Upper lobe of left lung (tissue), 6 donors: ENCODE measurements around the gene CTNNA1. TPM values are rescaled to one million over a fixed set of nuclear protein-coding genes. Genes with fewer than 3 reads are reported as not detected.

Source experiments
- ATAC-seq, 2 donors: fragments of 200-7000 bp; cut with Tn5 transposase; one replicate each; pipeline ENCODE4 v1.9.1; 2022; ENCODE audit warnings: mild to moderate bottlenecking in 2 of 2, moderate library complexity in 2 of 2; ENCODE audit not compliant: low FRiP score in 2 of 2
- DNase-seq, 2 donors: peaks; one replicate each; pipeline ENCODE4 v3.0.0-alpha.2; 2019 to 2020
- H3K27ac ChIP-seq, 4 donors: fragments of 200-600 bp; sonication (generic); one replicate each; pipeline ENCODE4 v1.5.1; 2016 to 2019
- H3K27me3 ChIP-seq, 4 donors: fragments of 200-600 bp; sonication (generic); one replicate each; pipeline ENCODE4 v1.5.1; 2017 to 2019
- H3K36me3 ChIP-seq, 4 donors: fragments of 200-600 bp; sonication (generic); one replicate each; pipeline ENCODE4 v1.5.1; 2016 to 2019
- H3K4me1 ChIP-seq, 4 donors: fragments of 200-600 bp; sonication (generic); one replicate each; pipeline ENCODE4 v1.5.1; 2018 to 2019
- H3K4me3 ChIP-seq, 4 donors: fragments of 200-600 bp; sonication (generic); one replicate each; pipeline ENCODE4 v1.5.1; 2017 to 2019; ENCODE audit warnings: mild to moderate bottlenecking in 2 of 4, moderate library complexity in 1 of 4
- H3K9me3 ChIP-seq, 4 donors: fragments of 200-600 bp; sonication (generic); one replicate each; pipeline ENCODE4 v1.5.1; 2018 to 2019
- CTCF ChIP-seq, 6 experiments: fragments of 450-650 bp in 4 of 6; fragments of 200-600 bp in 2 of 6; sonication (generic) in 2 of 6; IDR thresholded peaks; one replicate each; pipeline ENCODE4 v1.5.1; 2016 to 2019; ENCODE audit warnings: antibody characterized with exemption in 6 of 6
- EP300 ChIP-seq, 4 donors: sonication (generic); formaldehyde crosslinking; IDR thresholded peaks; one replicate each; pipeline ENCODE4 v1.5.1; 2017; ENCODE audit warnings: antibody characterized with exemption in 4 of 4, control low read depth in 2 of 4
- POLR2A ChIP-seq, 4 donors: fragments of 450-650 bp; IDR thresholded peaks; one replicate each; pipeline ENCODE4 v1.5.1; 2016 to 2017; ENCODE audit warnings: antibody characterized with exemption in 4 of 4, mild to moderate bottlenecking in 2 of 4
- POLR2AphosphoS5 ChIP-seq, 2 donors: sonication (generic); formaldehyde crosslinking; IDR thresholded peaks; one replicate each; pipeline ENCODE4 v1.5.1; 2017; ENCODE audit warnings: antibody characterized with exemption in 2 of 2
- WGBS, 2 donors: methylation state at CpG; one replicate each; pipeline ENCODE4 v1.1.5; 2017 to 2018; 5-methylcytosine and 5-hydroxymethylcytosine counted together
- total RNA-seq, 6 donors: library from RNA; depleted of rRNA in 4 of 6; stranded (reverse); fragments of >200 nt in 4 of 6; gene quantifications; one replicate each; pipeline versions ENCODE4 v1.1.0 to v1.2.1, GENCODE V29; 2016 to 2021
- donor health status: DM: no; HTN: no; CAD: no; lungs with moderate emphysema.
- donor health status: DM: no; HTN: yes; CAD: no; lungs with severe emphysema.

Gene CTNNA1
- total RNA-seq, 6 donors from 2014 or later, result 352 to 505 (median 415) TPM

- Histone ChIP-seq H3K9me3 (no peaks in the 10 kb centered on the region), H3K4me3 (no peak overlapping the region), H3K27ac (no peak overlapping the region), H3K4me1 (peaks cover 17 to 26% (median 21%) of the 10 kb centered on the region in 4 donors), H3K36me3 (no peaks in the 10 kb centered on the region), H3K27me3 (no peaks in the 10 kb centered on the region)
- DNase-seq (no peak), ATAC-seq (no peak)
- 91 to 100% methylated on average over 1 of the region's 1 CpG for WGBS, 2 donors
- TF ChIP-seq CTCF (IDR thresholded peaks at IDR 0.05), result no peak
- no peak for TF ChIP-seq EP300 (IDR thresholded peaks at IDR 0.05)
- no peak for TF ChIP-seq POLR2A (IDR thresholded peaks at IDR 0.05)
- no peak for TF ChIP-seq POLR2AphosphoS5 (IDR thresholded peaks at IDR 0.05)
Observed at GRCh38 chr5:138978080-138978479, 224.9 kb downstream of the CTNNA1 start.

DNA sequence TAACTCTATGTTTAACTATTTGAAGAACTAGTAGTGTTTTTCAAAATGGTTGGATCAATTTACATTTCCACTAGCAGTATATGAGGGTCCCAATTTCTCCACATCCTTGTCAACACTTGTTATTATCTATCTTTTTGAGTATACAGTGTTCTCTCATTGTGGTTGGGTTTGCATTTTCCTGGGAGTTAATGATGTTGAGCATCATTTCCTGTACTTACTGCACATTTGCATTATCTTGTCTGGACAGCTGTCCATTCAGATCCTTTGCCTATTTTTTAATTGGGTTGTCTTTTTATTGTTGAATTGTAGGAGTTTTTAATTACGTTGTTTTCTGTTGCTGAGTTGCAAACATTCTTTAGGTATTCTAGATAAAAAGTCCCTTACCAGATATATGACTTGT, 225.4 kb downstream of the CTNNA1 start:
- H3K36me3 ChIP-seq, result no peaks in the 10 kb centered on the region
- ATAC-seq (no peak), DNase-seq (no peak)
- H3K9me3 ChIP-seq, result no peaks in the 10 kb centered on the region
- TF ChIP-seq EP300 (IDR thresholded peaks at IDR 0.05) (no peak), POLR2A (IDR thresholded peaks at IDR 0.05) (no peak), CTCF (IDR thresholded peaks at IDR 0.05) (no peak), POLR2AphosphoS5 (IDR thresholded peaks at IDR 0.05) (no peak)
- peaks cover 17 to 23% (median 20%) of the 10 kb centered on the region in 4 donors for H3K4me1 ChIP-seq
- no peaks in the 10 kb centered on the region for H3K27me3 ChIP-seq
- no peak overlapping the region for H3K27ac ChIP-seq
- 97 to 100% methylated on average over 1 of the region's 1 CpG for WGBS, 2 donors
- H3K4me3 ChIP-seq, result no peak overlapping the region

DNA sequence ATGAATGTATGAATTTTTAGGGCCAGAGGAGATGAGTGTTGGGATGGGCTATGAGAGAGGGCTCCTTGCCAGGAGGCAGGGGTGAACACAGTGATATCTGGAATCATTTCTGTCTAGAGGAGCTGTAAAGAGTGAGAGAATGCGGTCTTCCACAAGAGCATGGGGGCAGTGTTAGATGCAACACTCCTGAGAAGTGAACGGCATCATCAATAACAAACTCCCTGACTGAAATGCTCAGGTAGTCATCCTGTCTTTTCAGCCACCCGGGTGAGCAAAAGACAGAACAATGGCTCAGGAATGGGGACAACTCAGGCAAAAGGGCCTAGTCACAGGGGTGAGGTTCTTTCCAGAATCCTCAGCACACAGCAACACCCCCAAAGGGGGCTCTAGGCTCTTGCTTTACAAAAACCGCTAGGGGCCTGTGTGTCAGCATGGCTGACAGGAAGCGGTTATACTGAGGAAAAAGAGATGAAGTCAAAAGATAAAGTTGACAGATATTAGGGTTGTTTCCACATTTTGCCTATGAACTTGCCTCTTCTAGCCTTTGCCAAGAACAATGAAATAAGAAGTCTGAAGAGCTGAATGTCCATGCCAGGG, 226.6 kb downstream of the CTNNA1 start:
- H3K4me3 ChIP-seq, result no peak overlapping the region
- H3K36me3 ChIP-seq, result no peaks in the 10 kb centered on the region
- no peaks in the 10 kb centered on the region for H3K9me3 ChIP-seq
- WGBS, 2 donors, result 67 to 81% methylated on average over 5 of the region's 5 CpGs
- DNase-seq (no peak), ATAC-seq (no peak)
- no peak for TF ChIP-seq POLR2AphosphoS5 (IDR thresholded peaks at IDR 0.05)
- TF ChIP-seq POLR2A (IDR thresholded peaks at IDR 0.05), result no peak
- no peak for TF ChIP-seq EP300 (IDR thresholded peaks at IDR 0.05)
- TF ChIP-seq CTCF (IDR thresholded peaks at IDR 0.05), result no peak
- H3K27ac ChIP-seq, result no peak overlapping the region
- peaks cover 7 to 11% (median 8%) of the 10 kb centered on the region in 4 donors for H3K4me1 ChIP-seq
- H3K27me3 ChIP-seq, result no peaks in the 10 kb centered on the region

DNA sequence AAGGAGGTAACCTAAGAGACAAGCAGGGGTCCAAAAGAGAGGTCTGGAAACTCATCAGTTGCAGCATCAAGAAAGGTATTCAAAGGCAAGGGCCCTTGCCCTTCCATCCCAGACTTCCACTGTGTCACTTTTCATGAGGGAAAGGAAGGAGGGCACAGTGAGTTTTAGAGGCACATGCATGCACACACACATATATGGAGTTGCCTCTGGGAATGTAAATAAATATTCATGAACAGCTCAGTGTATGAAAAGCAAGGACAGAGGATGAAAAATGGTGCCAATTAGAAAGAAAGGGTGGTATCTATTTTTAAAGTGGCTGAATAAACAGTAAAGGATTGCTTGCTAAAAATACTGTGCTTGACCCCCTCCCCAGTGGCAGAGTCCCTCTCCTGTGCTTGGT, 227.2 kb downstream of the CTNNA1 start:
- no peaks in the 10 kb centered on the region for H3K36me3 ChIP-seq
- H3K27me3 ChIP-seq, result no peaks in the 10 kb centered on the region
- peaks cover under 1 to 4% (median 1%) of the 10 kb centered on the region in 4 donors for H3K4me1 ChIP-seq
- ATAC-seq (no peak), DNase-seq (no peak)
- no peak overlapping the region for H3K27ac ChIP-seq
- TF ChIP-seq EP300 (IDR thresholded peaks at IDR 0.05) (no peak), CTCF (IDR thresholded peaks at IDR 0.05) (no peak), POLR2AphosphoS5 (IDR thresholded peaks at IDR 0.05) (no peak), POLR2A (IDR thresholded peaks at IDR 0.05) (no peak)
- no peaks in the 10 kb centered on the region for H3K9me3 ChIP-seq
- H3K4me3 ChIP-seq, result no peak overlapping the region

- no peak for TF ChIP-seq POLR2AphosphoS5 (IDR thresholded peaks at IDR 0.05)
- no peak for TF ChIP-seq EP300 (IDR thresholded peaks at IDR 0.05)
- TF ChIP-seq CTCF (IDR thresholded peaks at IDR 0.05), result no peak
- TF ChIP-seq POLR2A (IDR thresholded peaks at IDR 0.05), result no peak
- H3K4me1 ChIP-seq, result peaks cover 0 to 3% (median 0%) of the 10 kb centered on the region in 4 donors
- 88 to 100% methylated on average over 3 of the region's 3 CpGs for WGBS, 2 donors
- no peaks in the 10 kb centered on the region for H3K9me3 ChIP-seq
- ATAC-seq (no peak), DNase-seq (no peak)
- H3K4me3 ChIP-seq, result no peak overlapping the region
- H3K27me3 ChIP-seq, result no peaks in the 10 kb centered on the region
- H3K27ac ChIP-seq, result no peak overlapping the region
- no peaks in the 10 kb centered on the region for H3K36me3 ChIP-seq
Observed at GRCh38 chr5:138981131-138981530, 227.9 kb downstream of the CTNNA1 start.
